ENCODE data around the gene TMEM170A.
A peak's percentile ranks its signal among the peaks of the same experiment; 100 is the strongest.

The TMEM170A gene

DNA sequence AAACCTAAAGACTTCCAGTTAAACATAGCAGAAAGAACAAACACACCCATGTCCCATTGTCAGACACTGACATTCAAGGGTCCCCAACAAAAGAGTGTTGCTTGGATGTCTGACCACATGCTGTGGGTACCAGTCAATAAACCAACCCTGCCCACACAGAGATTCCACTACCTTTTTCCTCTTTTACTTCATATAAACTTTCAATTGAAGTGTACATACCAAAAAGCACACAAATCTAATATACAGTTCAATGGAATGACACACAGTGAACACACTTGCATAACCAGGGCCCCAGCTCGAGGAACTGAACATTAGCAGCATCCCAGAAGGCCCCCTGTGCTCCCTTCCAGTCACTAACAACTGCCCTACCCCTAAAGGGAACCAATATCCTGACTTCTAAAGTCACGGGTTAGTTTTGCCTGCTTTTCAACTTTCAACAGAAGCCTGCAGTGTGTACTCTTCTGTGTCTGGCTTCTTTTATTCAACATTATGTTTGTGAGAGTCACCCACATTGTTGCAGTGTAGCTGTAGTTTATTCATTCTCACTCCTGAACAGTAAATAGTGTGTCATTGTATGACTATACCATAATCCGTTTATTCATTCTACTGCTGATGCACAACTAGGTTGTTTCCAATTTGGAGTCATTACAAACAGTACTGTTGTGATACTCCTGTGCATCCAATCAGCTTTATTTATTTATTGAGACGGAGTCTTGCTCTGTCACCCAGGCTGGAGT is 49.2 kb downstream of the TMEM170A start:
- Histone ChIP-seq H3K36me3 (ENCODE audit: control insufficient read depth, insufficient read depth, low read length, severe bottlenecking) (peaks cover 25% of the 10 kb centered on the region), H3K4me1 (ENCODE audit: control insufficient read depth, insufficient read depth, low read length) (peaks cover 8% of the 10 kb centered on the region), H3K9ac (ENCODE audit: low read length) (no peak overlapping the region), H3K4me3 (ENCODE audit: low read length) (no peak overlapping the region), H3K27me3 (replicated peaks; ENCODE audit: control insufficient read depth, insufficient read depth, low read length) (no peaks in the 10 kb centered on the region), H3K9me3 (ENCODE audit: control insufficient read depth, low read length) (no peaks in the 10 kb centered on the region)
- peak; percentile 23 for DNase-seq (ENCODE audit: low read depth)

DNA sequence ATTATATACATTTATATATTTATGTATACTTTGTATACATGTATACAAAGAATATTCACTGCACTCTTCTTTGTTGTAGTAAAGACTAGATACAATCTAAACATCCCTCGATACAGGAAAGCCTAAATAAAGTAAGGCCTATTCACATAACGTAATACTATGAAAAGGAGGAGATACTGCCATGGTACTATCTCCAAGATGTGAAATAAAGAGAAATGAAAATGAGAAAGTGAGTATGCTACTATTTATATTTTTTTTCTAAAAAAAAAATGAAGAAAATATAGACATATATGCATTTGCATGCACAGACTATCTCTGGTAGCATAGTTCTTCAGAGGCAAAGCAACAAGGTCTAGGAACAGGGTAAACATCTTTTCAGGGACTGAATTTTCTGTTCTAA is 50.5 kb downstream of the TMEM170A start:
- H3K27me3 ChIP-seq (replicated peaks; ENCODE audit: control insufficient read depth, insufficient read depth, low read length), result no peaks in the 10 kb centered on the region
- no peak for DNase-seq (ENCODE audit: low read depth)
- H3K9ac ChIP-seq (ENCODE audit: low read length), result no peak overlapping the region
- H3K4me1 ChIP-seq (ENCODE audit: control insufficient read depth, insufficient read depth, low read length), result peaks cover 8% of the 10 kb centered on the region
- H3K9me3 ChIP-seq (ENCODE audit: control insufficient read depth, low read length), result no peaks in the 10 kb centered on the region
- H3K4me3 ChIP-seq (ENCODE audit: low read length), result no peak overlapping the region
- H3K36me3 ChIP-seq (ENCODE audit: control insufficient read depth, insufficient read depth, low read length, severe bottlenecking), result peaks cover 35% of the 10 kb centered on the region

DNA sequence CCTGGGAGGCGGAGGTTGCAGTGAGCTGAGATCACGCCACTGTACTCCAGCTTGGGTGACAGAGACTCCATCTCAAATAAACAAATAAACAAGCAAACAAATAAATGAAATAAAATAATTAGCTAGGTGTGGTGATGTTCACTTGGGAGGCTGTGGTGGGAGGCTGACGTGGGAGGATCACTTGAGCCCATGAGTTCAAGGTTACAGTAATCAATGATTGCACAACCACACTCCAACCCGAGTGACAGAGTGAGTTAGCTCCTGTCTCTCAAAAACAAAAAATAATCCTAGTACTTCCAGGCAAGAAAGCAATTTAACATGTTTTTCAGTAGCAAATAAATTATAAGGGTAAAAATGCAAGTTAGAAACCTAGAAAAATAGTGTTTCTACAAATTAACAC is 57.5 kb downstream of the TMEM170A start:
- no peak overlapping the region for H3K9ac ChIP-seq (ENCODE audit: low read length)
- peaks cover 14% of the 10 kb centered on the region for H3K4me1 ChIP-seq (ENCODE audit: control insufficient read depth, insufficient read depth, low read length)
- H3K4me3 ChIP-seq (ENCODE audit: low read length), result no peak overlapping the region
- no peak for DNase-seq (ENCODE audit: low read depth)
- no peaks in the 10 kb centered on the region for H3K9me3 ChIP-seq (ENCODE audit: control insufficient read depth, low read length)
- peaks cover 29% of the 10 kb centered on the region for H3K36me3 ChIP-seq (ENCODE audit: control insufficient read depth, insufficient read depth, low read length, severe bottlenecking)
- no peaks in the 10 kb centered on the region for H3K27me3 ChIP-seq (replicated peaks; ENCODE audit: control insufficient read depth, insufficient read depth, low read length)

DNA sequence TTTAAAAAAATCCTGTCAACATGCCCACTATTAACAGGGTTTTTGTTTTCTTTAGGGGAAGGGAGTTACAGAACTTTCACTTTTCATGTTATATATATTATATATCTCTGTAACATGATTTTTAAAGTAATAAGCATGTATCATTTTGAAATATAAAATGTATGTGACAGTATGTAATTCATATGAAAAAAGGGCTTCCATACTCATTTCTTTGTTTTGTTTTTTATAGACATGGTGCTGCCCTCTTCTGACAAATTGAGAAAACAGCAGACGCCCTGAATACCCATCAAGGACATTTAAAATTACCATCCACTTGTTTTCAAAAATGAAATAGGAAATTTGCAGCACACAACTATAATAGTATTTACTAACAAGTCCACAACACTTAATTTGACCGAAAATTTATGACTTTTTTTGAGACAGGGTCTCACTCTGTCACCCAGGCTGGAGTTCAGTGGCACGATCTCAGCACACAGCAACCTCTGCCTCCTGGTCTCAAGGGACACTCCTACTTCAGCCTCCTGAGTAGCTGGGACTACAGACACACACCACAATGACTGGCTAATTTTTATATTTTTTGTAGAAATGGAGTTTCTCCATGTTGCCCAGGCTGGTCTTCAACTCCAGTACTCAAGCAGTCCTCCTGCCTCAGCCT is 61.5 kb downstream of the TMEM170A start:
- H3K27me3 ChIP-seq (replicated peaks; ENCODE audit: control insufficient read depth, insufficient read depth, low read length), result no peaks in the 10 kb centered on the region
- H3K4me1 ChIP-seq (ENCODE audit: control insufficient read depth, insufficient read depth, low read length), result peaks cover 19% of the 10 kb centered on the region
- peak overlapping the region; percentile 28 for H3K9ac ChIP-seq (ENCODE audit: low read length)
- peak; percentile 74 for DNase-seq (ENCODE audit: low read depth)
- H3K4me3 ChIP-seq (ENCODE audit: low read length), result no peak overlapping the region
- peaks cover 6% of the 10 kb centered on the region for H3K36me3 ChIP-seq (ENCODE audit: control insufficient read depth, insufficient read depth, low read length, severe bottlenecking)
- H3K9me3 ChIP-seq (ENCODE audit: control insufficient read depth, low read length), result no peaks in the 10 kb centered on the region

DNA sequence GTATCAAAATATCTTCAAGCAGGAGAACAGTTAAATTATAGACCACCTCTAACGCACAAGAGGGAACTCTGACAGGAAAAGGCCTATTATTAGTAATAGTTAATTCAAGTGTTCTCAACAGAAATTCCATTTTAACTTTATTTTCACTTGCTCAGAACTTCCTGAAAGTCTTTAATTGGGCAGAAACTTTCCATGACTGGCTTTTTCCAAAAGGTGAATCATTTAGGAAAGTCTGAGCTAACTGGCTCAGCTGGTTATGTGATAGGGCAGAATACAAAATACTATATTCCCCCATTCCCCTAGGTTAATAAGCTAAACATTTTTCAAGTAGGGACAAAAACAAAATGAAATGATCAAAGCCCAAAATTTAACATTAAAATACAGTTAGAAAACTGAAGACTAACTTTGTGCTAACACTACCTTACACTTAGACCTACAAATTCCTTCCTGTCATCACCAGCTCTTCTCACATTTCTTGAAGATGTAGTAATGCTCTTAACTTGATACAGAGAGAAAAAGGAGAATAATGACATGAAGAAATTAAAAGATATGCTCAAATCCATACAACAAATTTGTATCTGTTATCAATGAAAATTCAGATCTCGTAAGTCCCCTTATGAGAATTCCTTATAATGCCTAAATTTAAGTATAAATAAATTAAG is 62.2 kb downstream of the TMEM170A start:
- Histone ChIP-seq H3K27me3 (replicated peaks; ENCODE audit: control insufficient read depth, insufficient read depth, low read length) (no peaks in the 10 kb centered on the region), H3K9me3 (ENCODE audit: control insufficient read depth, low read length) (no peaks in the 10 kb centered on the region), H3K9ac (ENCODE audit: low read length) (peak overlapping the region; percentile 28), H3K4me1 (ENCODE audit: control insufficient read depth, insufficient read depth, low read length) (peaks cover 19% of the 10 kb centered on the region), H3K36me3 (ENCODE audit: control insufficient read depth, insufficient read depth, low read length, severe bottlenecking) (peaks cover 3% of the 10 kb centered on the region), H3K4me3 (ENCODE audit: low read length) (no peak overlapping the region)
- peak; percentile 61 for DNase-seq (ENCODE audit: low read depth)

DNA sequence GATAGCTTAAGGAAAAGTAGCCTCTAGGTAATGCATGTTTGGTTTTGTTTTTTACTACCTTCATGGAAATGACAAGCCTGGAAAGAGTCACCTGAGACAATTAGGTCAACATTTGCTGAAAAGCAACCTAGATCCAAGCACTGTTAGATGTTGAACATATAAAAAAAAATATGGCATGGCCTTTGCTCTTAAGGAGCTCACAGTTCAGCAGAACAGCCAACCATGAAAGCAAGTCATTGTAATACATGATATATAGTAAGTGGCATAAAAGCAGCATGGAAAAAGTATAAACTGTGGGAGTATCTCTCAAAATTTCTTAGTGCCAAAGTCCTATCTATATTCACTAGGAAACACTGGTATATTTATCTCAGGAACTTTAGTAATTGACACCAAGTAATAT is 62.8 kb downstream of the TMEM170A start:
- no peak for DNase-seq (ENCODE audit: low read depth)

DNA sequence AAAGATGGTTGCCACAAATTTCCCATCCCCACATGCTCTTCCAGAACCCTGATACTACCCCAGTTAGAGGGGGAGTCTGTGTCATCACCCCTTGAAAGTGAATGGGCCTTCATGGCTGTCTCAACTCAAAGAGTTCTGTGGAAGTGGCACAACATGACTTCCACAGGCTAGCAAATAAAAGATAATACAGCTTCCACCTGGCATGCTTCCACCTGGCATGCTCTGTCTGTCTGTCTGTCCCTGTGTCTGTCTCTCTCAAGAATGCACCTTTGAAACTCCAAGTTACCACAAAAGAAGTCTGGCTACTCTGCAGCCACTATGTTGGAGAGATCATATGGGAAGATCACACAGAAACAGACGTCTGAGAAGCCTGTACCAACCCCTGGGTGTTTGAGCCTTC is 66.2 kb downstream of the TMEM170A start:
- Histone ChIP-seq H3K4me1 (ENCODE audit: control insufficient read depth, insufficient read depth, low read length) (peaks cover 13% of the 10 kb centered on the region), H3K4me3 (ENCODE audit: low read length) (no peak overlapping the region), H3K9ac (ENCODE audit: low read length) (no peak overlapping the region), H3K36me3 (ENCODE audit: control insufficient read depth, insufficient read depth, low read length, severe bottlenecking) (peaks cover 14% of the 10 kb centered on the region), H3K27me3 (replicated peaks; ENCODE audit: control insufficient read depth, insufficient read depth, low read length) (no peaks in the 10 kb centered on the region), H3K9me3 (ENCODE audit: control insufficient read depth, low read length) (no peaks in the 10 kb centered on the region)
- DNase-seq (ENCODE audit: low read depth), result no peak

More for the DNA sequence above, 62.8 kb downstream of the TMEM170A start:
- H3K4me1 ChIP-seq (ENCODE audit: control insufficient read depth, insufficient read depth, low read length), result peaks cover 19% of the 10 kb centered on the region
- no peaks in the 10 kb centered on the region for H3K9me3 ChIP-seq (ENCODE audit: control insufficient read depth, low read length)
- H3K4me3 ChIP-seq (ENCODE audit: low read length), result no peak overlapping the region
- H3K27me3 ChIP-seq (replicated peaks; ENCODE audit: control insufficient read depth, insufficient read depth, low read length), result no peaks in the 10 kb centered on the region
- H3K9ac ChIP-seq (ENCODE audit: low read length), result peak overlapping the region; percentile 28
- H3K36me3 ChIP-seq (ENCODE audit: control insufficient read depth, insufficient read depth, low read length, severe bottlenecking), result no peaks in the 10 kb centered on the region

DNA sequence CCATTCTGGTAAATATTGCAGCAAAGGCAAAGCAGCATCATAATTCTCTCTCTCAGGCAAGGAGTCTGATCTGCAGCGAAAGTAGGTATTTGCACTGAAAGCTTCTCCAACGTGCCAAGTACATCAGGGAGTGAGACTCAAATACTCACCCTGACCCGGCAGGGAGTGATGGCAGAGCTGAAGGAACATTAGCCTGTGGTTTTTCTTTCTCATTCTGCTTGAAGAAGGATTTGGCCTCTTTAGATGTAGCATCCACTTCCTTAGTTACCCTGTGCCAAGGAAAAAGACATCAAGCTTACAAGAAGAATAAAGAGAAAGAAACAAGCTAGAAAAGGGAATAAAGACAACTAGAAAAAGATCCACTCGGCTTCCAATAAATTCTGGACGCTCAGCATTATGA is 69.5 kb downstream of the TMEM170A start:
- no peaks in the 10 kb centered on the region for H3K9me3 ChIP-seq (ENCODE audit: control insufficient read depth, low read length)
- H3K9ac ChIP-seq (ENCODE audit: low read length), result no peak overlapping the region
- peaks cover 38% of the 10 kb centered on the region for H3K36me3 ChIP-seq (ENCODE audit: control insufficient read depth, insufficient read depth, low read length, severe bottlenecking)
- H3K4me1 ChIP-seq (ENCODE audit: control insufficient read depth, insufficient read depth, low read length), result peaks cover 10% of the 10 kb centered on the region
- no peaks in the 10 kb centered on the region for H3K27me3 ChIP-seq (replicated peaks; ENCODE audit: control insufficient read depth, insufficient read depth, low read length)
- H3K4me3 ChIP-seq (ENCODE audit: low read length), result no peak overlapping the region
- DNase-seq (ENCODE audit: low read depth), result no peak

All from adipocyte (in vitro differentiated cells).